Cerebellar nuclear complex (tissue), 1 donor: ENCODE data around the gene TMEM170B.

ENCODE experiments used
- DNase-seq, 2 experiments: peaks; one replicate each; lab custom pipeline; 2025; lab: John Stamatoyannopoulos, UW

TMEM170B gene

GRCh38 chr6:11585426-11586016 lies 48.0 kb downstream of the TMEM170B start:
- no peak for DNase-seq

GRCh38 chr6:11586117-11586516 lies 48.6 kb downstream of the TMEM170B start:
- DNase-seq = no peak

- no peak for DNase-seq
Measured at GRCh38 chr6:11586536-11586935, 49.0 kb downstream of the TMEM170B start.

DNA sequence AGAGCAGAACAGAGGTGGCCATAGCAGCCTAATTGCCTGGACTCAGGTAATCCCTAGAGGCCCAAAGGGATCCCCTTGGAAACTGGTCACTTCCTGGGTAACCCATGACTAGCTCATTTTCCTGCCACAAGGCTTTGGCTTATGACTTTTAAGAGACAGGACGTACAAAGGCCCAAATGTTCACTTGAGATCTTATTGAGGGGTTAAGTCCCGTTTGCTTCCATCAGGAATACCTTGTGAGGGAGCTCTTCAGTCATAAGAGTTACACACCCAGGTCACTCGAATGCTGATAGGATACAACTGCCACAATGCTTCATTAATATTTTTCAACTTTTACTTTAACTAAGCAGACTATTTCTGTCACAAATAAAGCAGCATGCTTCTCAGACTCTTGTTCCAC lies 51.7 kb downstream of the TMEM170B start:
- DNase-seq = no peak

GRCh38 chr6:11592294-11592906 lies 54.9 kb downstream of the TMEM170B start:
- no peak for DNase-seq

DNA sequence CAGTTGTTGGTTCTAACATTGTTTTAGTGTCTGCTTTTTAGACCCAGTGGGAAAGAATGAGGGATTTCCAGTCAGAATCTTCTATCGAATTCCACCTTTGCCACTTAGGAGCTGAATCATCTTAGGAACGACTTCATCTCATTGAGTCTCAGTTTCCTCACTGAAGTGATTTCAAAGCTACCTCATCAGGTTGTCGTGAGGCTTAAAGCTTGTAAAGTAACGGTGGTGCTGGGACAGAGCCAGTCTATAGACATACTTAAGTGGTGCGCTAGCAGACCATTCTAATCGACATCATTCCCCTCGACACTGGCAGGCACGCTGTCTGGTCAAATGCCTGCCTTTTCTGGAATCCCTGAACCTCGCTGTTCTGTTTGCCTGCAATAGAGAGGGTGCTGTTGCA lies 55.5 kb downstream of the TMEM170B start:
- no peak for DNase-seq

DNA sequence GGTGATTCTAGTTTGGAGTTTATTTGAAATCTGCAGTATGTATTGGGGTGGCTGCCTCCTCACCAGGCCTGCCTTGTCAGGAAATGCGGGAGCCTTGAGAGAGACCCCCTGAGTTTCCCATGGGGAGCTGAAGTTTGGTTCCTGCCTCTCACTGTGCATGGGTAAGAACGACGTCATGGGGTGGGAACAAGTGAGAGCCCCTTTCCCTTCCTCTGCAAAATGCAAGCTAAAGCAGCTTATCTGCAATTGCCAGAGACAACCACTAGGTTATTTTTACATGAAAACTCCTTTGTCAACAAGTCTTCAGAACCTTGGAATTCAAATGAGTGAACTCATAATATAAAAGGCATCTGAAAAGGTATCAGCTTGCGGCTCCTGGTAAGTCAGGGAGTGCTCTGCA lies 58.4 kb downstream of the TMEM170B start:
- DNase-seq = no peak

DNA sequence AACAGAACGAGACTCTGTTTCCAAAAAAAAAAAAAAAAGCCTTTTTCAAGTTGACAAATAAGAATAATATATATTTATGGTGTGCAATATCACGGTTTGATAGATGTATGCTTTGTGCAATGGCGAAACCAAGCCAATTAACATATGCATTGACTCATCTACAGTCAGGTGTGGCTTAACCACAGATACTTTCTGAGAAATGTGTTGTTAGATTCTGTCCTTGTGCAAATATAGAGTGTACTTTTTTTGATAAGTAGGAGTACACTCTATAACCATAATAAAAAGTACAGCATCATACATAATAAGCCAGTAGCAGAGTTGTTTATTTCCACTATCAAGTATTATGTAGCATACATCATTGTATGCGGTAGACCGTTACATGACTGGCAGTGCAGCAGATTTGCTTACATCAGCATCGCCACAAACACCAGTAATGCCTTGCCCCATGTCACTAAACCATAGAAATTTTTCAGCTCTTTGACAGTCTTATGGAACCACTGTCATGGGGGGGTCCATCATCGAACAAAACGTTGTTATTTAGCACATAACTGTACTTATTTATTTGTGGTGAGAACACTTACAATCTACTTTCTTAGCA lies 59.2 kb downstream of the TMEM170B start:
- DNase-seq = no peak

DNA sequence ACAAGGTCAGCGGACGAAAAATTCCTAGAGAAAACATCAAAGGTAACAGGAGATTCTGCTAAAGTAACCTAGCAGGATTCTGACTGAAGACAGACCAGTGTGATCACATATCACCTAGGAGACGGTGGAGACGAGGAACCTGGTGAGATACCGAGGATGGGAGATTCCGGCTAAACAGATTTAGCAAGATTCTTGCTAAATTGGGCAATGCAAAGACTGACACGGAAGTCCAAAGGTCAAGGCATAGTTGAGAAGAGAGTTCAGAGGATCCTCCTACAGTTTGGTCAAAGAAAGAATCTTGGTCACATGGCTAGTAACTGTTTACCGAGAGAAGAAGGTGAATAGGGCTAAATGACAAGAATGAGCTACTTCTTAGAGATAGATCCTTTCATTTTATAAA lies 61.1 kb downstream of the TMEM170B start:
- no peak for DNase-seq

GRCh38 chr6:11600251-11600650 lies 62.7 kb downstream of the TMEM170B start:
- DNase-seq = no peak

GRCh38 chr6:11601776-11602605 lies 64.4 kb downstream of the TMEM170B start:
- no peak for DNase-seq

GRCh38 chr6:11604215-11604614 lies 66.7 kb downstream of the TMEM170B start:
- no peak for DNase-seq

DNA sequence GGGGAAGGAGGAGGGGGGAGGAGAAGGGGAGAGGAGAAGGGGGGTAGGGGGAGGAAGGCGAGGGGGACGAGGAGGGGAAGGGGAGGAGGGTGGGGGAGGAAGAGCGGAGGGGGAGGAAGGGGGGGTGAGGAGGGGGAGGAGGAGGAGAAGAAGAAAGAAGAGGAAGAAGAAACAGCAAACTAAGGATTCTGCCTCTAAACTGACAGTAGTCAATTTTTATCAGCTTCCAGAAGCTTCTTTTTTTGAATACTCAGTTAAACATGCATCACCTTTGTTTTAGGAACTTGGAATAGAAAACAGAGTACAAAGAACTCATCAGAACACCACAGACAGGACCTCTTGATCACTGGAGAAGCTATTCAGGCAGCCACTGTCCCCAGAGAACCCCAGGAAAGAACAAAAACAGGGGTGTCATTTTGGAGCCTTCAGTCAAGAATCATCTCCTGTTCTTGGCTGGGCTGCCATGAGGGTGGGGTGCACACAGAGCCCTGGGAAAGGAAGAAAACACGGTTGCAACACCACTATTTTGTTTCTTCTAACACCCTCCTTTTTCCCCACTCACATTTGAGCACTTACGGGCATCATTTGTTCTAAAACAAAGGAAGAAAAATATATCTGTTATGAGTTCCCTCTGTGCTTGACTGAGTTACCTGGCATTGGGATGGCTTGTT lies 67.4 kb downstream of the TMEM170B start:
- no peak for DNase-seq

GRCh38 chr6:11605507-11605905 lies 68.0 kb downstream of the TMEM170B start:
- DNase-seq = no peak

GRCh38 chr6:11606332-11606731 lies 68.8 kb downstream of the TMEM170B start:
- DNase-seq = no peak

GRCh38 chr6:11607383-11607782 lies 69.8 kb downstream of the TMEM170B start:
- no peak for DNase-seq

DNA sequence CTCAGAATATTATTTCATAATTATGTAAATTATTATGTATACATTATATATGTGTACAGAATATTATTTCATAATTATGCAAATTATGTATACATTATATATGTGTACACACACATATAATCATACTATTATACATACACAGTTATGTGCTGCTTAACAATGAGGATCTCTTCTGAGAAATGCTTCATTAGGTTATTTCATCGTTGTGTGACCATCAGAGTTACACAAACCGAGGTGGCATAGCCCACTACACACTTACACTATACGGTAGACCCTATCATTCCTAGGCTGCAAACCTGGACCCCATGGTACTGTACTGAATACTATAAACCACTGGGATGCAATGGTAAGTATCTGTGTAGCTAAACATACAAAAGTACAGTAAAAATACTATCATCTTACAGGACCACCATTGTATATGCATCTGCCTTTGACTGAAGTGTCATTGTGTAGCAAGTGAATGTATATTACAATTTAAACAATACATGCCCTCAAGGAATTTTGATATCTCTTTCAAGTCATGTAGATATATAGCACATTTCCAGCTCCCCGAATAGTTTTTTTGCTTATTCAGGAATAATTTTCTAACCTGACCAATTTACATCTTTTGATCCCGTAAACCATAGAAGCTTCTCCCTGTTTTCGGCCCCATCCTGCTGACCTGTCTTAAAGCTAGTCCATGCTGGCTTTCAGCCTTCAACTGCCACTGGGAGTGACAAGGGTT lies 71.2 kb downstream of the TMEM170B start:
- DNase-seq = no peak

- no peak for DNase-seq
Measured at GRCh38 chr6:11609324-11610071, 71.9 kb downstream of the TMEM170B start.

DNA sequence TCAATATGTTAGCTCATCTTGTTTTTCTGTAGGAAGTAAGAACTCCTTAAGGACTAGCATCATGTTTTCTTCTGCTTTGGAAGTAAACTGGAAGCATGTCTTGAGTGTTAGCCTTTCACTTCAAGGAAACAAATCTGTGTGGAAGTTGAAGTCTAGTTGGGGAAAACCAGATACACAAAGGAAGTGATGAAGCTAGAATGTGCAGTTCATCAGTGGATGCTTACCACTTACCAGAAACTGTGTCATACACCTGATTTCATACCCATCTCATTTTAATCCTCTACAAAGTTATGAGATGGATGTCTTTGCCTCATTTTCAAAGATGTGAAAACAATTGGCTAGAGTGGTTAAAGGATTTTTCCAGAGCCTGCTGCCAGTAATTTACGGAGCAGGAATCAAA lies 75.8 kb downstream of the TMEM170B start:
- DNase-seq = no peak

- no peak for DNase-seq
Measured at GRCh38 chr6:11613858-11614257, 76.3 kb downstream of the TMEM170B start.
